DND-41 (cell line): Measurements from ENCODE around the gene CHD6.

Experiments used
- ATAC-seq: fragments of 200-7000 bp; cut with Tn5 transposase; 3 replicates; pipeline ENCODE4 v1.9.1; 2021; ENCODE audit warnings: low read depth; ENCODE audit not compliant: insufficient read depth
- DNase-seq: peaks from one replicate; pipeline ENCODE4 v3.0.0-alpha.2; 2020
- H2AFZ ChIP-seq: 2 replicates; pipeline ENCODE4 v1.6.0; 2012; ENCODE audit warnings: low read depth, low read length
- H3K27ac ChIP-seq: 2 replicates; pipeline ENCODE4 v1.5.1; 2012; ENCODE audit warnings: low read length, inconsistent platforms
- H3K27me3 ChIP-seq: fragments of 200-600 bp; sonication (generic); 2 replicates; pipeline ENCODE4 v1.6.0; 2012; ENCODE audit warnings: low read length, mild to moderate bottlenecking, inconsistent platforms; ENCODE audit not compliant: insufficient read depth, poor library complexity
- H3K36me3 ChIP-seq: 2 replicates; pipeline ENCODE4 v1.5.1; 2012; ENCODE audit warnings: low read length, inconsistent platforms; ENCODE audit not compliant: insufficient read depth
- H3K4me1 ChIP-seq: 2 replicates; pipeline ENCODE4 v1.5.1; 2012; ENCODE audit warnings: mild to moderate bottlenecking, low read length; ENCODE audit not compliant: insufficient read depth
- H3K4me2 ChIP-seq: 2 replicates; pipeline ENCODE4 v1.6.0; 2012; ENCODE audit warnings: mild to moderate bottlenecking, moderate library complexity, low read length, inconsistent platforms; ENCODE audit not compliant: insufficient read depth
- H3K4me3 ChIP-seq, 2 experiments: fragments of 200-600 bp in 1 of 2; shearing (Covaris generic) in 1 of 2; 2 replicates each; pipeline ENCODE4 v1.5.1; 2012 to 2016; ENCODE audit warnings: inconsistent platforms in 2 of 2, low read length in 2 of 2, mild to moderate bottlenecking in 2 of 2, low read depth in 1 of 2, moderate library complexity in 1 of 2
- H3K79me2 ChIP-seq: 2 replicates; pipeline ENCODE4 v1.6.0; 2012; ENCODE audit warnings: low read length, inconsistent platforms; ENCODE audit not compliant: insufficient read depth
- H3K9ac ChIP-seq: 2 replicates; pipeline ENCODE4 v1.6.0; 2012; ENCODE audit warnings: low read depth, mild to moderate bottlenecking, inconsistent platforms, low read length, moderate library complexity
- H3K9me3 ChIP-seq: 2 replicates; pipeline ENCODE4 v1.5.1; 2012; ENCODE audit warnings: low read length, moderate library complexity, mild to moderate bottlenecking, inconsistent platforms; ENCODE audit not compliant: insufficient read depth, severe bottlenecking
- H4K20me1 ChIP-seq: 2 replicates; pipeline ENCODE4 v1.6.0; 2012; ENCODE audit warnings: low read length; ENCODE audit not compliant: insufficient read depth
- EZH2 ChIP-seq: IDR thresholded peaks from 3 replicates; pipeline ENCODE4 v1.6.1; 2012; ENCODE audit warnings: borderline replicate concordance, low read depth, mild to moderate bottlenecking, moderate library complexity, low read length, inconsistent platforms; ENCODE audit not compliant: severe bottlenecking
- TF ChIP-seq, protein P1 (sequence below): IDR thresholded peaks from 2 replicates; pipeline ENCODE4 v1.5.1; 2012; ENCODE audit warnings: borderline replicate concordance, low read length, moderate library complexity, mild to moderate bottlenecking; ENCODE audit not compliant: poor library complexity, severe bottlenecking; ENCODE audit errors: extremely low read depth

Gene CHD6

DNA sequence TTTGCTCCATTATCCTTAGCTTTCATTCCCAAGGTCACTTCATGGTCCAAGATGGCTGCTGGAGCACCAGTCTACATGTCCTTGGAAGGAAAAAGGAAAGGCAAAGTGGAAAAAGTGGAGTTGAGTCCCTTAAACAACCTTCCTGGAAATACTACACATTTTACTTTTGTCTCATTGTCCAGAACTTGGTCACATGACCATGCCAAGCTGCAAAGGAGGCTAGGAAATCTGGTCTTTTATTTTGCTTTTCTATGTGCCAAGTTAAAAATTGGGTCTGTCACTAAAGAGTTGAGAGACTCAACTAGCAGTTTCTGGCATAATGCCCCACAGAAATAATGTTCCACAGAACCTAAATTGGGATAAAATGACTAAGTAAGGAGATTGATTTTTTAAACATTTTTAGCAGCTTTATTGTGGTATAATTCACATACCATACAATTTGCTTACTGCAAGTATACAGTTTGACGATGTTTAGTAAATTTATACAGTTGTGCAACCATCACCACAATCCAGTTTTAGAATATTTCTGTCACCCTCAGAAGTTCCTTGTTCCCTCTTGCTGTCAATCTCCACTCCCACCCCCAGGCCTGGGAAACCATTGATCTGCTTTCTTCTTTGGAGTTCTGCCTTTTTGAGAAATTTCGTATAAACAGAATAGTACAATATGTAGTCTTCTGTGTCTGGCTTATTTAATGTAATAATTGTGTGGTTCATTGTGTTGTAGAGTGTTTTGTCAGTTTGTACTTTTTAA, 5.6 kb upstream of the CHD6 start:
- TF ChIP-seq EZH2 = no peak
- TF ChIP-seq, protein P1, sequence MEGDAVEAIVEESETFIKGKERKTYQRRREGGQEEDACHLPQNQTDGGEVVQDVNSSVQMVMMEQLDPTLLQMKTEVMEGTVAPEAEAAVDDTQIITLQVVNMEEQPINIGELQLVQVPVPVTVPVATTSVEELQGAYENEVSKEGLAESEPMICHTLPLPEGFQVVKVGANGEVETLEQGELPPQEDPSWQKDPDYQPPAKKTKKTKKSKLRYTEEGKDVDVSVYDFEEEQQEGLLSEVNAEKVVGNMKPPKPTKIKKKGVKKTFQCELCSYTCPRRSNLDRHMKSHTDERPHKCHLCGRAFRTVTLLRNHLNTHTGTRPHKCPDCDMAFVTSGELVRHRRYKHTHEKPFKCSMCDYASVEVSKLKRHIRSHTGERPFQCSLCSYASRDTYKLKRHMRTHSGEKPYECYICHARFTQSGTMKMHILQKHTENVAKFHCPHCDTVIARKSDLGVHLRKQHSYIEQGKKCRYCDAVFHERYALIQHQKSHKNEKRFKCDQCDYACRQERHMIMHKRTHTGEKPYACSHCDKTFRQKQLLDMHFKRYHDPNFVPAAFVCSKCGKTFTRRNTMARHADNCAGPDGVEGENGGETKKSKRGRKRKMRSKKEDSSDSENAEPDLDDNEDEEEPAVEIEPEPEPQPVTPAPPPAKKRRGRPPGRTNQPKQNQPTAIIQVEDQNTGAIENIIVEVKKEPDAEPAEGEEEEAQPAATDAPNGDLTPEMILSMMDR = no peak
- H3K4me3 ChIP-seq = no peak overlapping the region
- peaks cover 3% of the 10 kb centered on the region for H3K4me1 ChIP-seq
- no peak overlapping the region for H3K9ac ChIP-seq
- no peak for ATAC-seq
- H3K4me2 ChIP-seq = no peak overlapping the region
- H3K36me3 ChIP-seq = no peaks in the 10 kb centered on the region
- H3K27ac ChIP-seq = no peak overlapping the region
- H4K20me1 ChIP-seq = no peaks in the 10 kb centered on the region
- H2AFZ ChIP-seq = no peak overlapping the region
- H3K79me2 ChIP-seq = no peaks in the 10 kb centered on the region
- no peak for DNase-seq
- H3K9me3 ChIP-seq = no peaks in the 10 kb centered on the region
- H3K27me3 ChIP-seq = peaks cover 18% of the 10 kb centered on the region

DNA sequence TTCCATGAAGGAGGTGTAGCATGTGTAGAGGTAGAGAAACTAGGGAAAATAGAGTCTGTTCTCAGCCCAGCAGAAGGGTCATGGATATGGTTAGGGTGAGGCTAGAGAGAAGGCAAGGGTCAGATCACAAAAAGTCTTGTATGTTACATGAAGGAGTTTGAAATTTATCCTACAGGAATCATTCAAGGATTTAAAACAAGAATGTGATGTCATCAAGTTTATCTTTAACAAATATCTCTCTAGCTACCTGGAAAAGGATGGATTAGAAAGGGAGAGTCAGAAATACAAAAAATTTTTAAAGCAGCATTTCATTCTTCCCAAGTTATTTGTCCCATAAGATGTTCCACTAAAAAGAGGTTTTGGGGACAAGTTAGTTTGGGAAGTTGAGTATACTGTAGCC, 4.4 kb upstream of the CHD6 start:
- Histone ChIP-seq H3K9me3 (no peaks in the 10 kb centered on the region), H4K20me1 (no peaks in the 10 kb centered on the region), H3K4me3 (no peak overlapping the region), H2AFZ (no peak overlapping the region), H3K27ac (no peak overlapping the region), H3K4me2 (no peak overlapping the region), H3K9ac (no peak overlapping the region), H3K4me1 (peaks cover 5% of the 10 kb centered on the region), H3K36me3 (no peaks in the 10 kb centered on the region), H3K79me2 (peaks cover 1% of the 10 kb centered on the region), H3K27me3 (peaks cover 18% of the 10 kb centered on the region)
- no peak for DNase-seq
- ATAC-seq = no peak
- TF ChIP-seq, protein P1 = no peak
- no peak for TF ChIP-seq EZH2

DNA sequence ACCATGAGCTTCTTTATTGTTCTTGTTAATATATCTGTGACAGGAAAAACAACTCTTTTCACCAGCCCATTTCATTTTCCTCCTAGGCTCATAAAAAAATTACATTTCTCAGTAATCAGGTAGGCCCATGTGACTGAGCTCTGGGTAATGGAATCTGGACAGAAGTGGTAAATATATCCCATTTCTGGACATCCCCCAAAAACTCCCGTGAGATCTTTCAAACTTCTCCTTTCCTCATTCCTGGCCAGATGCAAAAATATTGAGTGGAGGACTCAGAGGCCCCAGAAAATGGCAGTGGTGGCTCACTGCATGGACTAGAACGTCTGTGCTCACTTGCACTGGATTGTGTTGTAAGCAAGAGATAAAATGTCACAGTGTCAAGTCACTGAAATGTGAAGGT, 3.8 kb upstream of the CHD6 start:
- peaks cover 7% of the 10 kb centered on the region for H3K79me2 ChIP-seq
- peaks cover 18% of the 10 kb centered on the region for H3K27me3 ChIP-seq
- no peak overlapping the region for H2AFZ ChIP-seq
- DNase-seq = no peak
- ATAC-seq = no peak
- no peak for TF ChIP-seq EZH2
- TF ChIP-seq, protein P1 = no peak
- peaks cover 3% of the 10 kb centered on the region; the same call in 1 of the 2 replicates for H4K20me1 ChIP-seq
- no peak overlapping the region for H3K9ac ChIP-seq
- no peaks in the 10 kb centered on the region for H3K9me3 ChIP-seq
- H3K27ac ChIP-seq = no peak overlapping the region
- H3K36me3 ChIP-seq = no peaks in the 10 kb centered on the region
- no peak overlapping the region for H3K4me2 ChIP-seq
- no peak overlapping the region for H3K4me3 ChIP-seq
- H3K4me1 ChIP-seq = peaks cover 10% of the 10 kb centered on the region
